ENCODE data around the gene LTBP3. TPM values are rescaled to one million over a fixed set of nuclear protein-coding genes. Genes with fewer than 3 reads are reported as not detected.
A peak's percentile ranks its signal among the peaks of the same experiment; 100 is the strongest.

The LTBP3 gene
- total RNA-seq, 2 experiments from 2014 or later = 11.2 to 13.8 TPM

DNA sequence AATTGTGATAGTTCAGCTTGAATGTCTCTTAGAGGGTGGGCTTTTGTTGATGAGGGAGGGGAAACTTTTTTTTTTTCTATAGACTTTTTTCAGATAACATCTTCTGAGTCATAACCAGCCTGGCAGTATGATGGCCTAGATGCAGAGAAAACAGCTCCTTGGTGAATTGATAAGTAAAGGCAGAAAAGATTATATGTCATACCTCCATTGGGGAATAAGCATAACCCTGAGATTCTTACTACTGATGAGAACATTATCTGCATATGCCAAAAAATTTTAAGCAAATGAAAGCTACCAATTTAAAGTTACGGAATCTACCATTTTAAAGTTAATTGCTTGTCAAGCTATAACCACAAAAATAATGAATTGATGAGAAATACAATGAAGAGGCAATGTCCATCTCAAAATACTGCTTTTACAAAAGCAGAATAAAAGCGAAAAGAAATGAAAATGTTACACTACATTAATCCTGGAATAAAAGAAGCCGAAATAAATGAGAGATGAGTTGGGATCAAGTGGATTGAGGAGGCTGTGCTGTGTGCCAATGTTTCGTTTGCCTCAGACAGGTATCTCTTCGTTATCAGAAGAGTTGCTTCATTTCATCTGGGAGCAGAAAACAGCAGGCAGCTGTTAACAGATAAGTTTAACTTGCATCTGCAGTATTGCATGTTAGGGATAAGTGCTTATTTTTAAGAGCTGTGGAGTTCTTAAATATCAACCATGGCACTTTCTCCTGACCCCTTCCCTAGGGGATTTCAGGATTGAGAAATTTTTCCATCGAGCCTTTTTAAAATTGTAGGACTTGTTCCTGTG lies 55.4 kb downstream of the LTBP3 start:
- TSS peak; percentile 5 for BruUV-seq (replicated peaks)
- H3K4me1 ChIP-seq (ENCODE audit: insufficient read depth, low read length, poor library complexity, severe bottlenecking) = peaks cover 48% of the 10 kb centered on the region
- CTCF ChIA-PET (ENCODE audit: unreplicated experiment) = no interaction called here

DNA sequence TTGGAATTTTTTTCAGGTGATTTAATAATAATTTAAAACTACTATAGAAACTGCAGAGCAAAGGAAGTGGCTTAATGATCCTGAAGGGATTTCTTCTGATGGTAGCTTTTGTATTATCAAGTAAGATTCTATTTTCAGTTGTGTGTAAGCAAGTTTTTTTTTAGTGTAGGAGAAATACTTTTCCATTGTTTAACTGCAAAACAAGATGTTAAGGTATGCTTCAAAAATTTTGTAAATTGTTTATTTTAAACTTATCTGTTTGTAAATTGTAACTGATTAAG lies 55.9 kb downstream of the LTBP3 start:
- BruUV-seq (replicated peaks) = no TSS peak
- no peak for TF ChIP-seq EZH2phosphoT487 (IDR thresholded peaks at IDR 0.05; ENCODE audit: borderline replicate concordance, low read depth, low read length)
- no peak for TF ChIP-seq CTCF (conservative IDR thresholded peaks at IDR 0.05; ENCODE audit: low read length)
- intact Hi-C loops (cut with micrococcal nuclease; ENCODE audit: unreplicated experiment) = no loop called here

More for the DNA sequence above, 55.4 kb downstream of the LTBP3 start:
- Histone ChIP-seq H3K9me3 (ENCODE audit: low read length) (no peaks in the 10 kb centered on the region), H3K27ac (ENCODE audit: low read depth, low read length, poor library complexity, severe bottlenecking) (peak overlapping the region; percentile 98), H3K4me2 (ENCODE audit: low read length) (peak overlapping the region; percentile 98), H3K4me3 (ENCODE audit: low read depth, low read length, poor library complexity, severe bottlenecking) (peak overlapping the region; percentile 79), H4K20me1 (ENCODE audit: insufficient read depth, low read length) (peaks cover 69% of the 10 kb centered on the region), H3K79me2 (ENCODE audit: insufficient read depth, low read depth, low read length) (peaks cover 88% of the 10 kb centered on the region), H3K9me2 (ENCODE audit: insufficient read depth, low read length) (no peaks in the 10 kb centered on the region), H2AFZ (ENCODE audit: low read length) (no peak overlapping the region), H3K36me3 (ENCODE audit: insufficient read depth, low read length) (peaks cover 78% of the 10 kb centered on the region)
- POLR2A ChIA-PET = interaction anchor here (0.6 to 7.8 kb wide), 6 partner anchors 14 to 82 kb away, joined by 3 to 237 read pairs (median 8); partner anchors contain the start of gene NEAT1
- peak; percentile 42 for DNase-seq (ENCODE audit: low spot score)
- intact Hi-C loops (cut with micrococcal nuclease; ENCODE audit: unreplicated experiment) = no loop called here
- no peak for TF ChIP-seq EZH2phosphoT487 (IDR thresholded peaks at IDR 0.05; ENCODE audit: borderline replicate concordance, low read depth, low read length)

GRCh38 chr11:65501472-65502273 lies 56.5 kb downstream of the LTBP3 start:
- peak overlapping the region; percentile 98 for H3K27ac ChIP-seq (ENCODE audit: low read depth, low read length, poor library complexity, severe bottlenecking)
- no TSS peak for BruUV-seq (replicated peaks)
- intact Hi-C loops (cut with micrococcal nuclease; ENCODE audit: unreplicated experiment) = no loop called here
- H4K20me1 ChIP-seq (ENCODE audit: insufficient read depth, low read length) = peaks cover 69% of the 10 kb centered on the region
- peak; percentile 42 for DNase-seq (ENCODE audit: low spot score)
- TF ChIP-seq CTCF (conservative IDR thresholded peaks at IDR 0.05; ENCODE audit: low read length) = no peak
- no peak for TF ChIP-seq EZH2phosphoT487 (IDR thresholded peaks at IDR 0.05; ENCODE audit: borderline replicate concordance, low read depth, low read length)
- H2AFZ ChIP-seq (ENCODE audit: low read length) = no peak overlapping the region
- H3K36me3 ChIP-seq (ENCODE audit: insufficient read depth, low read length) = peaks cover 77% of the 10 kb centered on the region
- H3K79me2 ChIP-seq (ENCODE audit: insufficient read depth, low read depth, low read length) = peaks cover 94% of the 10 kb centered on the region
- CTCF ChIA-PET (ENCODE audit: unreplicated experiment) = no interaction called here
- peak overlapping the region; percentile 98 for H3K4me2 ChIP-seq (ENCODE audit: low read length)
- H3K9me3 ChIP-seq (ENCODE audit: low read length) = no peaks in the 10 kb centered on the region
- H3K9me2 ChIP-seq (ENCODE audit: insufficient read depth, low read length) = no peaks in the 10 kb centered on the region
- H3K4me3 ChIP-seq (ENCODE audit: low read depth, low read length, poor library complexity, severe bottlenecking) = peak overlapping the region; percentile 79
- POLR2A ChIA-PET = interaction anchor here (0.6 to 7.8 kb wide), 5 partner anchors 13 to 81 kb away, joined by 3 to 237 read pairs (median 12); partner anchors contain the start of gene NEAT1
- peaks cover 43% of the 10 kb centered on the region for H3K4me1 ChIP-seq (ENCODE audit: insufficient read depth, low read length, poor library complexity, severe bottlenecking)

More for the DNA sequence above, 55.9 kb downstream of the LTBP3 start:
- Histone ChIP-seq H3K27ac (ENCODE audit: low read depth, low read length, poor library complexity, severe bottlenecking) (peak overlapping the region; percentile 98), H4K20me1 (ENCODE audit: insufficient read depth, low read length) (peaks cover 69% of the 10 kb centered on the region), H3K9me2 (ENCODE audit: insufficient read depth, low read length) (no peaks in the 10 kb centered on the region), H3K4me3 (ENCODE audit: low read depth, low read length, poor library complexity, severe bottlenecking) (peak overlapping the region; percentile 79), H3K9me3 (ENCODE audit: low read length) (no peaks in the 10 kb centered on the region), H2AFZ (ENCODE audit: low read length) (no peak overlapping the region), H3K4me2 (ENCODE audit: low read length) (peak overlapping the region; percentile 98), H3K4me1 (ENCODE audit: insufficient read depth, low read length, poor library complexity, severe bottlenecking) (peaks cover 43% of the 10 kb centered on the region), H3K36me3 (ENCODE audit: insufficient read depth, low read length) (peaks cover 78% of the 10 kb centered on the region), H3K79me2 (ENCODE audit: insufficient read depth, low read depth, low read length) (peaks cover 90% of the 10 kb centered on the region)
- DNase-seq (ENCODE audit: low spot score) = no peak
- ChIA-PET CTCF (ENCODE audit: unreplicated experiment) (no interaction called here), POLR2A (interaction anchor here (0.6 to 7.8 kb wide), 5 partner anchors 13 to 81 kb away, joined by 3 to 237 read pairs (median 12); partner anchors contain the start of gene NEAT1)

Measured in OCI-LY7 (cell line).